Measurements from ENCODE around the gene SIRPB1.

DNA sequence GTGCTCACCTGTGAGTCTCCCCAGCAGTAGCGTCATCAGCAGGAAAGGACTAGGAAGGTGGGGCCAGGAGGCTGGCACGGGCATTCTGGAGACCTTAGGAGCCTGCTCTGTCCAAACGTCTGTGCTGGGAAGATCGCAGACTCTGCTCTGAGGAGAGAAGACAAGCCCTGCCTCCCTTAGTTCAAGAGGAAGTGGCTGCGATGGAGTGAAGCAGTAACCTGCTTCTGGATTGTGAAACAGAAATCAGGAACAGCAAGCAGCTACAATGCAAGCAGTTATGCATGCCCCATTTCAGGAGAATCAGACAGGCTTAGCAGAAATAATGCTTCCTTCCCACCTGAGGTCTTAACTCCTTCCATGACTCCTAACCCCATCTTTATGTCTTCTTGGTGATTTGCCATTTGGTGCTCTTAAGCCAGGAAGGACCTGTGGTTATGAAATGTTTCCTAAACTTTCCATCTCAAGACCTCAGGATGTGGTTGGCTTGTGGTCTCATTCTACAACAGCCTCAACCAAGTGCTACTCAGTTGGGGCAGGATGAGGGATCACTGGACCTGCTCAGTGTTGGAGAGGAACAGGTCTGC is at the start of gene SIRPB1:
- TF ChIP-seq, protein P1, sequence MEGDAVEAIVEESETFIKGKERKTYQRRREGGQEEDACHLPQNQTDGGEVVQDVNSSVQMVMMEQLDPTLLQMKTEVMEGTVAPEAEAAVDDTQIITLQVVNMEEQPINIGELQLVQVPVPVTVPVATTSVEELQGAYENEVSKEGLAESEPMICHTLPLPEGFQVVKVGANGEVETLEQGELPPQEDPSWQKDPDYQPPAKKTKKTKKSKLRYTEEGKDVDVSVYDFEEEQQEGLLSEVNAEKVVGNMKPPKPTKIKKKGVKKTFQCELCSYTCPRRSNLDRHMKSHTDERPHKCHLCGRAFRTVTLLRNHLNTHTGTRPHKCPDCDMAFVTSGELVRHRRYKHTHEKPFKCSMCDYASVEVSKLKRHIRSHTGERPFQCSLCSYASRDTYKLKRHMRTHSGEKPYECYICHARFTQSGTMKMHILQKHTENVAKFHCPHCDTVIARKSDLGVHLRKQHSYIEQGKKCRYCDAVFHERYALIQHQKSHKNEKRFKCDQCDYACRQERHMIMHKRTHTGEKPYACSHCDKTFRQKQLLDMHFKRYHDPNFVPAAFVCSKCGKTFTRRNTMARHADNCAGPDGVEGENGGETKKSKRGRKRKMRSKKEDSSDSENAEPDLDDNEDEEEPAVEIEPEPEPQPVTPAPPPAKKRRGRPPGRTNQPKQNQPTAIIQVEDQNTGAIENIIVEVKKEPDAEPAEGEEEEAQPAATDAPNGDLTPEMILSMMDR (IDR thresholded peaks at IDR 0.05 in 2 of 3, conservative IDR thresholded peaks at IDR 0.05 in 1 of 3; ENCODE audit: control insufficient read depth in 2 of 3, extremely low read depth in 1 of 3, insufficient read depth in 1 of 3, low read depth in 3 of 3, low read length in 3 of 3), result no peak
- no peak for TF ChIP-seq POLR2AphosphoS5 (IDR thresholded peaks at IDR 0.05; ENCODE audit: low read length)
- TF ChIP-seq, protein P2, sequence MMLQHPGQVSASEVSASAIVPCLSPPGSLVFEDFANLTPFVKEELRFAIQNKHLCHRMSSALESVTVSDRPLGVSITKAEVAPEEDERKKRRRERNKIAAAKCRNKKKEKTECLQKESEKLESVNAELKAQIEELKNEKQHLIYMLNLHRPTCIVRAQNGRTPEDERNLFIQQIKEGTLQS (IDR thresholded peaks at IDR 0.05; ENCODE audit: borderline replicate concordance, extremely low read depth, low read depth, low read length), result no peak
- no peak for TF ChIP-seq CREB1 (IDR thresholded peaks at IDR 0.05; ENCODE audit: low read depth)
- no peak for TF ChIP-seq EZH2 (IDR thresholded peaks at IDR 0.05; ENCODE audit: borderline replicate concordance, control insufficient read depth, low read depth, low read length)
- no peak for TF ChIP-seq POLR2A (IDR thresholded peaks at IDR 0.05; ENCODE audit: low read depth, low read length)
- peak; percentile 77 for TF ChIP-seq SPI1 (IDR thresholded peaks at IDR 0.05; ENCODE audit: borderline replicate concordance, insufficient read depth, low read depth, low read length)
